ACC112 (cell line): Measurements from ENCODE around the gene SIAE.

Experiments
- H2AFZ ChIP-seq: fragments of 200-600 bp; sonication (generic); one replicate; pipeline ENCODE4 v1.6.0; 2017; ENCODE audit warnings: antibody characterized with exemption, low read length; ENCODE audit not compliant: unreplicated experiment
- H3K27ac ChIP-seq: fragments of 200-600 bp; sonication (generic); 2 replicates; pipeline ENCODE4 v1.5.1; 2014; ENCODE audit warnings: low read depth, mild to moderate bottlenecking, antibody characterized with exemption, low read length, moderate library complexity
- H3K27me3 ChIP-seq: fragments of 200-600 bp; sonication (generic); 2 replicates; pipeline ENCODE4 v1.6.1; 2014; ENCODE audit warnings: mild to moderate bottlenecking, antibody characterized with exemption, low read length, moderate library complexity, mixed read lengths; ENCODE audit not compliant: insufficient read depth
- H3K36me3 ChIP-seq: fragments of 200-600 bp; sonication (generic); 2 replicates; pipeline ENCODE4 v1.6.1; 2016; ENCODE audit warnings: mild to moderate bottlenecking, antibody characterized with exemption, low read length, moderate library complexity, mixed read lengths; ENCODE audit not compliant: insufficient read depth
- H3K4me1 ChIP-seq: fragments of 200-600 bp; sonication (generic); one replicate; pipeline ENCODE4 v1.6.1; 2016; ENCODE audit warnings: low read length, mixed read lengths; ENCODE audit not compliant: insufficient read depth, unreplicated experiment, control insufficient read depth
- H3K4me3 ChIP-seq: fragments of 200-600 bp; sonication (generic); 2 replicates; pipeline ENCODE4 v1.5.1; 2014; ENCODE audit warnings: mild to moderate bottlenecking, low read depth, low read length
- H3K79me2 ChIP-seq: fragments of 200-600 bp; sonication (generic); one replicate; pipeline ENCODE4 v1.6.0; 2016; ENCODE audit warnings: low read length; ENCODE audit not compliant: control insufficient read depth, unreplicated experiment, insufficient read depth

Gene SIAE

GRCh38 chr11:124673333-124674167, at the start of gene SIAE, which contains the start of gene SPA17:
Gene SIAE, minus strand, starts transcription at chr11:124673739. Its CDS starts 31 bp downstream, at chr11:124673708.
Gene SPA17, plus strand, starts transcription at chr11:124673904. Its CDS starts 1,361 bp downstream, at chr11:124675265.
- Histone ChIP-seq H2AFZ (peak within 1 kb of the TSS; percentile 92), H3K27me3 (no peaks in the 10 kb centered on the region), H3K4me3 (peak within 1 kb of the TSS; percentile 95), H3K27ac (peak within 1 kb of the TSS; percentile 87), H3K79me2 (peaks cover 3% of the 10 kb centered on the region), H3K4me1 (peaks cover 30% of the 10 kb centered on the region), H3K36me3 (no peaks in the 10 kb centered on the region; the same call in 1 of the 2 replicates)

- Histone ChIP-seq H3K4me3 (no peak overlapping the region), H3K4me1 (peaks cover 21% of the 10 kb centered on the region), H3K79me2 (no peaks in the 10 kb centered on the region), H3K36me3 (no peaks in the 10 kb centered on the region), H3K27ac (no peak overlapping the region), H3K27me3 (peaks cover 56% of the 10 kb centered on the region), H2AFZ (no peak overlapping the region)
Measured at GRCh38 chr11:124722176-124722575, 48.6 kb upstream of the SIAE start.

GRCh38 chr11:124719534-124719933, 46.0 kb upstream of the SIAE start:
- Histone ChIP-seq H2AFZ (no peak overlapping the region), H3K27me3 (peaks cover 56% of the 10 kb centered on the region), H3K36me3 (no peaks in the 10 kb centered on the region), H3K4me1 (peaks cover 5% of the 10 kb centered on the region), H3K79me2 (no peaks in the 10 kb centered on the region), H3K27ac (no peak overlapping the region), H3K4me3 (no peak overlapping the region)

GRCh38 chr11:124718801-124719200, 45.3 kb upstream of the SIAE start:
- no peaks in the 10 kb centered on the region for H3K79me2 ChIP-seq
- H3K27me3 ChIP-seq = peaks cover 54% of the 10 kb centered on the region
- H3K36me3 ChIP-seq = no peaks in the 10 kb centered on the region
- no peak overlapping the region for H3K27ac ChIP-seq
- H3K4me3 ChIP-seq = peak overlapping the region; percentile 77
- no peak overlapping the region for H2AFZ ChIP-seq
- peaks cover 5% of the 10 kb centered on the region for H3K4me1 ChIP-seq

- Histone ChIP-seq H3K27me3 (peaks cover 47% of the 10 kb centered on the region), H3K79me2 (no peaks in the 10 kb centered on the region), H2AFZ (peak overlapping the region; percentile 80), H3K4me1 (peaks cover 5% of the 10 kb centered on the region), H3K27ac (no peak overlapping the region), H3K36me3 (no peaks in the 10 kb centered on the region), H3K4me3 (peak overlapping the region; percentile 77)
Measured at GRCh38 chr11:124717786-124718651, 44.5 kb upstream of the SIAE start.

GRCh38 chr11:124717421-124717785, 43.9 kb upstream of the SIAE start:
- H3K4me1 ChIP-seq = peaks cover 5% of the 10 kb centered on the region
- no peaks in the 10 kb centered on the region for H3K79me2 ChIP-seq
- H3K27ac ChIP-seq = no peak overlapping the region
- peak overlapping the region; percentile 80 for H2AFZ ChIP-seq
- no peaks in the 10 kb centered on the region for H3K36me3 ChIP-seq
- peaks cover 40% of the 10 kb centered on the region for H3K27me3 ChIP-seq
- peak overlapping the region; percentile 77 for H3K4me3 ChIP-seq

GRCh38 chr11:124716591-124716990, 43.1 kb upstream of the SIAE start:
- Histone ChIP-seq H3K36me3 (no peaks in the 10 kb centered on the region), H2AFZ (no peak overlapping the region), H3K79me2 (no peaks in the 10 kb centered on the region), H3K4me1 (peaks cover 5% of the 10 kb centered on the region), H3K27ac (no peak overlapping the region), H3K27me3 (peaks cover 35% of the 10 kb centered on the region), H3K4me3 (no peak overlapping the region)

GRCh38 chr11:124712392-124712791, 38.9 kb upstream of the SIAE start:
- Histone ChIP-seq H3K79me2 (no peaks in the 10 kb centered on the region), H3K4me3 (no peak overlapping the region), H3K4me1 (peaks cover under 1% of the 10 kb centered on the region), H3K36me3 (no peaks in the 10 kb centered on the region), H3K27ac (no peak overlapping the region), H3K27me3 (peaks cover 3% of the 10 kb centered on the region; the same call in 1 of the 2 replicates), H2AFZ (no peak overlapping the region)

GRCh38 chr11:124707829-124708228, 34.3 kb upstream of the SIAE start:
- Histone ChIP-seq H3K4me1 (no peaks in the 10 kb centered on the region), H2AFZ (no peak overlapping the region), H3K27ac (no peak overlapping the region), H3K27me3 (peaks cover 15% of the 10 kb centered on the region), H3K36me3 (no peaks in the 10 kb centered on the region), H3K79me2 (no peaks in the 10 kb centered on the region), H3K4me3 (no peak overlapping the region)

- no peak overlapping the region for H3K27ac ChIP-seq
- H3K4me3 ChIP-seq = no peak overlapping the region
- H3K36me3 ChIP-seq = no peaks in the 10 kb centered on the region
- no peaks in the 10 kb centered on the region for H3K79me2 ChIP-seq
- peaks cover 39% of the 10 kb centered on the region for H3K27me3 ChIP-seq
- H2AFZ ChIP-seq = no peak overlapping the region
- no peaks in the 10 kb centered on the region for H3K4me1 ChIP-seq
Measured at GRCh38 chr11:124700028-124700427, 26.5 kb upstream of the SIAE start.
